Neural cell (in vitro differentiated cells): ENCODE results near the gene RASA4B.
"Not testable (repeated sequence)": the region's sequence is repeated elsewhere in the genome, so short reads cannot be mapped to it uniquely, and the experiment has no call there.

Experiments used
- POLR2AphosphoS5 ChIP-seq: IDR thresholded peaks from 2 replicates; pipeline ENCODE4 v1.6.1; 2012
- RAD21 ChIP-seq: fragments of 450-650 bp; conservative IDR thresholded peaks from 2 replicates; pipeline ENCODE4 v1.6.1; 2014; ENCODE audit warnings: antibody characterized with exemption, mild to moderate bottlenecking, moderate library complexity
- REST ChIP-seq: IDR thresholded peaks from 2 replicates; pipeline ENCODE4 v1.6.1; 2012; ENCODE audit warnings: borderline replicate concordance
- TAF1 ChIP-seq: IDR thresholded peaks from 2 replicates; pipeline ENCODE4 v1.6.1; 2012; ENCODE audit warnings: low read depth
- TF ChIP-seq, protein P1 (sequence below): fragments of 450-650 bp; IDR thresholded peaks from 2 replicates; pipeline ENCODE4 v1.5.1; 2014; ENCODE audit warnings: antibody characterized with exemption, mild to moderate bottlenecking, moderate library complexity; ENCODE audit not compliant: poor library complexity, severe bottlenecking

- TF ChIP-seq, protein P1, sequence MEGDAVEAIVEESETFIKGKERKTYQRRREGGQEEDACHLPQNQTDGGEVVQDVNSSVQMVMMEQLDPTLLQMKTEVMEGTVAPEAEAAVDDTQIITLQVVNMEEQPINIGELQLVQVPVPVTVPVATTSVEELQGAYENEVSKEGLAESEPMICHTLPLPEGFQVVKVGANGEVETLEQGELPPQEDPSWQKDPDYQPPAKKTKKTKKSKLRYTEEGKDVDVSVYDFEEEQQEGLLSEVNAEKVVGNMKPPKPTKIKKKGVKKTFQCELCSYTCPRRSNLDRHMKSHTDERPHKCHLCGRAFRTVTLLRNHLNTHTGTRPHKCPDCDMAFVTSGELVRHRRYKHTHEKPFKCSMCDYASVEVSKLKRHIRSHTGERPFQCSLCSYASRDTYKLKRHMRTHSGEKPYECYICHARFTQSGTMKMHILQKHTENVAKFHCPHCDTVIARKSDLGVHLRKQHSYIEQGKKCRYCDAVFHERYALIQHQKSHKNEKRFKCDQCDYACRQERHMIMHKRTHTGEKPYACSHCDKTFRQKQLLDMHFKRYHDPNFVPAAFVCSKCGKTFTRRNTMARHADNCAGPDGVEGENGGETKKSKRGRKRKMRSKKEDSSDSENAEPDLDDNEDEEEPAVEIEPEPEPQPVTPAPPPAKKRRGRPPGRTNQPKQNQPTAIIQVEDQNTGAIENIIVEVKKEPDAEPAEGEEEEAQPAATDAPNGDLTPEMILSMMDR: not testable (repeated sequence)
- not testable (repeated sequence) for TF ChIP-seq POLR2AphosphoS5, TAF1, REST, RAD21
These were observed 27.7 kb upstream of the RASA4B start for GRCh38 chr7:102545288-102545687.
